ENCODE data around the gene LLGL1. TPM values are rescaled to one million over a fixed set of nuclear protein-coding genes. Genes with fewer than 3 reads are reported as not detected.
A peak's percentile ranks its signal among the peaks of the same experiment; 100 is the strongest.

Gene LLGL1
- total RNA-seq: 34.5 TPM

DNA sequence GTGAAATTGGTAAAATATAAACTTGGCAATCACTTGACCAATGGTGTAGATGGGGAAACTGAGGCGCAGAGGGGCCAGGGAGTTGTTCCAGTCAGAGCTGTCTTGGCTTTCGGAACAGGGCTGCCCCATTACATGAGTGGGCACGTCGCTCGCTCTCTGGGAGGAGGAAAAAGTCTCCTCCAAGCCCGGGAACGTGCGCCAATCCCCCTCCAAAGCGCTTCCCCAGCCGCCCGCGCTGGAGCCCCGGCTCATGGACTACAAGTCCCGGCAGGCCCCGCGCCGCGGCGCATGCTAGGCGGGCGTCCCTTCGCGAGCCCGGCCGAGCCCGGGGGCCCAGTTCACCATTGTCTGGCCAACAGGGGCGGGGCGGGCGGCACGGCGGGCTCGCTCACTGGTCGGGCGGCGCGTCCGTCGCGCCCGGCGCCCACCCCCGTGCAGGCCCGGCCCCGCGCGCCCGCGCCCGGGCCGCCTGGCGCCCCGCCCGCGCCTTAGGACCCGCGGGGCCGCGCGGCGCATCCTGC is at the start of gene LLGL1:
LLGL1 (plus strand) TSS at position 515 of the 521 bp plus-strand sequence. CDS start 48 bp downstream, outside the sequence.
- peak; percentile 85 to 96 (median 95) for DNase-seq (ENCODE audit: low read depth in 2 of 3, low spot score in 2 of 3)

DNA sequence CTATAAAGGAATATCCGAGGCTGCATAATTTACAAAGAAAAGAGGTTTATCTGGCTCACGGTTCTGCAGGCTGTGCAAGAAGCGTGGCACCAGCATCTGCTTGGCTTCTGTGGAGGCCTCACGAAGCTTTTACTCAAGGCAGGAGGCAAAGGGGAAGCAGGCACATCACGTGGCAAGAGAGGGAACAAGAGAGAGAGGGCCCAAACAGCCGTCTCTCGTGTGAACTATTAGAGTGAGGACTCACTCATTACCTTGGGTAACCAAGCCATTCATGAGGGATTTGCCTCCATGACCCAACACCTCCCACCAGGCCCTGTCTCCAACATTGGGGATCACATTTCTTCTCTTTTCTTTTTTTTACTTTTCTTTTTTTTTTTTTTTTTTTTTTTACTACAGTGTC is 49.3 kb upstream of the LLGL1 start:
- peak in 2 of 3 donors; percentile 31 to 57 for DNase-seq (ENCODE audit: low read depth in 2 of 3, low spot score in 2 of 3)

DNA sequence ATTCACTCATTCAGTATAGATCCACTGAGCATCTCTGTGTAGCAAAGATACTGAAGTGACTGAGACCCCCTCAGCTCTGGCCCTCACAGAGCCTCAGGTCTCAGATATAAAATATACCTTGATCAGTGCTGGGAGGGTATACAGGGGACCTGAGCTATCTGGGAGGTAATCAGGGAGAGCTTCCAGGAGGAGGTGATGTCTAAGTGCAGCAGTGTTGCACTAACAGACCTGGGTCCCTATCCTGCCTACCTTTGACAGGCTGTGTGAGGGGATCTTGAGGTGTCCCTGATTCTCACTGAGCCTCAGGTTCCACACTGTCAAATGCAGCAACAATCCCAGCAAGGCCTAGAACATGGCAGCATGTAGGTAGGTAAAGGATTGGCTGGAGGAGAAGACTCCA is 48.3 kb upstream of the LLGL1 start:
- no peak for DNase-seq (ENCODE audit: low read depth in 2 of 3, low spot score in 2 of 3)

DNA sequence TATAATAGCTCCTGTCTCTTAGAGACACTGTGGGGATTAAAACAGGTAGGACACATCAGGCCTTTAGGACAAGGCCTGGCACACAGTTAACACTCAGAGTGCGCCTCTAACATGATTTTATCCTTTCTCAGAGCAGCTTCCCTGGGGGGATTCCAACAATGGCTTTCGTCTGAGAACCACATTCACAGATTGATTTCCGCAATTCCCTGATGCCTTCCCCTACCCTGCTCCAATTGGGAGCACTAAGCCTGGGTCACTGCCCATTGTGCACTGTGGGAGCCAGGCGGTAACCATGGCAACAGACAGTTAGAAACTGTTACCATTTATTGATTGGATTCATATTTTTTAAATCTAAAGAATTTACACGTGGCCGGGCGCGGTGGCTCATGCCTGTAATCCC is 47.7 kb upstream of the LLGL1 start:
- no peak for DNase-seq (ENCODE audit: low read depth in 2 of 3, low spot score in 2 of 3)

DNA sequence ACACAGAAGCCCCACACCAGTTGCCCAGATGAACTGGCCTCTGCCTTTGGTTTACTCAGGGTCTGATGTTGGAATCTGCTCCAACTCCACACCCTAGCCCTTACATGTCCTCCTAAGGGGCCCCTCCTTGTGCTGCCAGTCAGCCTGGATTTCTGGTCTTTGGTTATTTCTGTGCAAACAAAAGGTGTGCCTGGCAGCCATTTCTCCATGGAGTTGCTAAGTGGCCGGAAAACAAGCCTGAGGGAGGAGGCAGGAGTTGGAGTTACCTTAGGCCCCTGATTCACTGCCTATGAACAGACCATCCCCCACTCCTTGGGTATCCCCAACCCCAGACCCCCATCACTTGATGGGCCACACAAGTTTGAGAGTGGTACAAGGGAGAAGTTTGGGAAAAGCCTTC is 46.2 kb upstream of the LLGL1 start:
- DNase-seq (ENCODE audit: low read depth in 2 of 3, low spot score in 2 of 3): no peak

DNA sequence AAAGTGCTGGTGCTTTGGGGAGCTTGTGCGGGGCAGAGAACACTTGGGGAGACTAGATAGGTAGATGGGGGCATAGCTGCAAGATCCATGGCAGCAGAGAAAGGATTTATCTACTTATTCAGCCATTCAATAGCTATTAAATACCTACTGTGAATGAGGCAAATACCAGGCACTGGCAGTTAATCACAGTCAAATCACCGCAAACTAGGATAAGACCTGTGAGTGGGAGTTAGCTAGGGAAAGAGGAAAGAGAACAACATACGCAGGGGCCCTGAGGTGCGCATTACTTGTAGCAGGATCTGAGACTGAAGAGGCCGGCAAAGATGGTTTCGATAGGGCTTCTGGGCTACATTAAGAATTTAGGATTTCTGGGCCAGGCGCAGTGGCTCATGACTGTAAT is 45.6 kb upstream of the LLGL1 start:
- no peak for DNase-seq (ENCODE audit: low read depth in 2 of 3, low spot score in 2 of 3)

DNA sequence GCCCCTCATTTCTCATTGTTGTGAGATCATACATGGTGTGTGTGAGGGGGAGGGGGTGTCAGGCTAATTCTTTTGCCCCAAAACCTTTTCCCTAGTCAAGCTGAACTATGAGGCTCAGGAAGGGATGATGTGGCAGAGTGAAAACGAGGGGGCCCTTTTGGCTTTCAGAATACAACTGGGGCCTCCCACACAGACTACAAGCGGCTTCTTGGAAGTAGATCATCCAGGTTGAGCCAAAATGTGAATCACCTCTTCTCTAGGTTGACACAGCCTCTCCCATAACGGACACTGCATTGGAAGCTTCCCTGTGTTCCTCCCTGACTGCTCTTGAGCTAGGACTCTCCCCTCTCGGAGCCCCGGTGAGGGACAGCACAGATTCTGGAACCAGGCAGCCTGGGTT is 44.1 kb upstream of the LLGL1 start:
- DNase-seq (ENCODE audit: low read depth in 2 of 3, low spot score in 2 of 3): no peak

DNA sequence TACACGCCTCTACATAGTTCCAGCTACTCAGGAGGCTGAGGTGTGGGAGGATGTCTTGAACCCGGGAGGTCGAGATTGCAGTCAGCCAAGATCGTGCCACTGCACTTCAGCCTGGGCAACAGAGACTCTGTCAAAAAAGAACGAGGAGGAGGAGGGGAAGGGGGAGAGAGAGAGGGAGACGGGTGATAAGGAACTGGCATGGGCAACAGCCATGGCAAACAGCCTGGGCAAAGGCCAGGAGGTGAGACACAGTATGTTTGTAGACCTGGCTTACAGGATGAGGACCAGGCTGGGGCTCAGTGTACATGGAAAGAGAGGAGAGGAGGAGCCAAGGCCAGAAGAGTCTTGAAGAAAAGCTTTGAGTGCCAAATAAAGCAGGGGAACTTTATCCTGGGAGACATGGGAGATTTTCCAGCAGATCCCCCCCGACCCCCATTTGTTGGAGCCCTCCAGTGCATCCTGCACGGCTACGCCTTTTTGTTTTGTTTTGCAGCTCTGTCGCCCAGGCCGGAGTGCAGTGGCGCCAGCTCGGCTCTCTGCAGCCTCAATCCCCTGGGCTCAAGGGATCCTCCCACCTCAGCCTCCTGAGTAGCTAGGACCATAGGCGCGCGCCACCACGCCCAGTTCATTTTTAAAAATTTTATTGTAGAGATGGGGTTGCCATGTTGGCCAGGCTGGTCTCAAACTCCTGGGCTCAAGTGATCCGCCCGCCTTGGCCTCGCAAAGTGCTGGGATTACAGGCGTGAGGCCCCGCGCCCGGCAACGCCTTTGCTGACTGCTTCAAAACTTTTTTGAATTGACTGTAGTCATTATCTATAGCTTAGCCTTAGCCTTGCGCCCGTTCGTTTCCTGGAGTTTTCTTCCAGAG is 43.1 kb upstream of the LLGL1 start:
- DNase-seq (ENCODE audit: low read depth in 2 of 3, low spot score in 2 of 3): no peak

DNA sequence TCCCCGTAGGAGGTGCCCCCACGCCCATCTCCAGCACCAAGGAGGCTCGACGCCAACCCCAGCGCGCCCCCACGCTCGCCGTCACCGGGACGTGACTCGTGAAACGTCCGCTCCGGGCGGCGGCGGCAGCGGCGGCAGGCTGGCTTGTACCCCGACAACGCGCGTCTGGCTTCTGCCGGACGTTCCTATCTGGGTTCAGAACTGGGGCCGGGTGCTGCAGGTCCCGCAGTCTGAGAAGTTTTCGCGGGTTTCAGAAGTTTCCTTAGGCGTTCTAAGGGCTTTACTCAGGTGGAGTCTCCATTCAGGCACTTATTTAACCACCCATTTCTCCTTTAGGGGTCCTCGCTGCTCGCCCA is 42.5 kb upstream of the LLGL1 start:
- peak in 1 of 3 donors; percentile 85 for DNase-seq (ENCODE audit: low read depth in 2 of 3, low spot score in 2 of 3)

DNA sequence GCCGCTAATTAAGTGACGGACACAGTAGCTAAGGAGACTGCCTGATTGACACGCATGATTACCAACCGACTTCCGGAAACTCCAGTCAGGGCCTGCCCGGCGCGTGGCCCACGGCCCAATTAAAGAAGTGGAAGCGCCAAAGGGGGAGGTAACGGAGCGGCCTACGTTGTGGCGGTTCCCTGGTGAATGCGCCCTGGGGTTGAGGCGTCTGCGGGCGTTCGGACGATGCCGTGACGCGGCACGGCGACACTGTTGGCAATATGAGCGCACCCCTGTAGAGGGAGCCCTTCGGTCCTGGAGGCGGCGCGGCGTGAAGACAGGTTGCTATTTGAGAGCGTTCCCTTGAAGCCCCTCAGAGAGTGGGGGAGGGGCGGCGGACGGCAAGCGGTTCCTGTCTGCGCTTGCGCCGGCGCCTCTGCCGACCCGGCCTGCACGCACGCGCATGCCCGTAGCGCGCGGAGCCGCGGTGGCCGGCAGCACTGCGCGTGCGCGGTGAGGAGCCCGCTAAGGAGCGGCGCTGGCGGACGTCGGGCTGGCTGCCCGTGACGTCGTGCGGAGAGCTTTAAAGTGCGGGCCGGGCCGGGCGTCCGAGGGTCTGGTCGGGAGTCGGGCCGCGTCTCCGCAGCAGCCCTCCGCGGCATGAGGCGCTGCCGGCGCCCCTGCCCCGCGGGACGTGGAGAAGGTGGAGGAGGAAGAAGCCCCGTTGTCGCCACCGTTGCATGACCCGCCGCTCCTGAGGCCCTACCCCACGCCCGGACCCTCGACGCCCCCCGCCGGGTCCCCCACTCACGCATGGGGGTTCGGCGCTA is 41.9 kb upstream of the LLGL1 start, which contains the start of gene ALKBH5:
ALKBH5 (plus strand) TSS at position 495 of the 809 bp plus-strand sequence. CDS start 416 bp downstream, outside the sequence.
- peak; percentile 98 to 100 (median 99) for DNase-seq (ENCODE audit: low read depth in 2 of 3, low spot score in 2 of 3)

DNA sequence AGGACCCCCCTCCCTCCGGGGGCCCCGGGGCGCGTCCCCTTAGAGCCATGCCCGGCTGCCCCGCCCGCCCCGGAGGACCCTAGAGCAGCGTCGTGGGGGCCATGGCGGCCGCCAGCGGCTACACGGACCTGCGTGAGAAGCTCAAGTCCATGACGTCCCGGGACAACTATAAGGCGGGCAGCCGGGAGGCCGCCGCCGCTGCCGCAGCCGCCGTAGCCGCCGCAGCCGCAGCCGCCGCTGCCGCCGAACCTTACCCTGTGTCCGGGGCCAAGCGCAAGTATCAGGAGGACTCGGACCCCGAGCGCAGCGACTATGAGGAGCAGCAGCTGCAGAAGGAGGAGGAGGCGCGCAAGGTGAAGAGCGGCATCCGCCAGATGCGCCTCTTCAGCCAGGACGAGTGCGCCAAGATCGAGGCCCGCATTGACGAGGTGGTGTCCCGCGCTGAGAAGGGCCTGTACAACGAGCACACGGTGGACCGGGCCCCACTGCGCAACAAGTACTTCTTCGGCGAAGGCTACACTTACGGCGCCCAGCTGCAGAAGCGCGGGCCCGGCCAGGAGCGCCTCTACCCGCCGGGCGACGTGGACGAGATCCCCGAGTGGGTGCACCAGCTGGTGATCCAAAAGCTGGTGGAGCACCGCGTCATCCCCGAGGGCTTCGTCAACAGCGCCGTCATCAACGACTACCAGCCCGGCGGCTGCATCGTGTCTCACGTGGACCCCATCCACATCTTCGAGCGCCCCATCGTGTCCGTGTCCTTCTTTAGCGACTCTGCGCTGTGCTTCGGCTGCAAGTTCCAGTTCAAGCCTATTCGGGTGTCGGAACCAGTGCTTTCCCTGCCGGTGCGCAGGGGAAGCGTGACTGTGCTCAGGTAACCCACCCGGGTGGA is 41.0 kb upstream of the LLGL1 start:
- DNase-seq (ENCODE audit: low read depth in 2 of 3, low spot score in 2 of 3): peak; percentile 57 to 72 (median 70)

DNA sequence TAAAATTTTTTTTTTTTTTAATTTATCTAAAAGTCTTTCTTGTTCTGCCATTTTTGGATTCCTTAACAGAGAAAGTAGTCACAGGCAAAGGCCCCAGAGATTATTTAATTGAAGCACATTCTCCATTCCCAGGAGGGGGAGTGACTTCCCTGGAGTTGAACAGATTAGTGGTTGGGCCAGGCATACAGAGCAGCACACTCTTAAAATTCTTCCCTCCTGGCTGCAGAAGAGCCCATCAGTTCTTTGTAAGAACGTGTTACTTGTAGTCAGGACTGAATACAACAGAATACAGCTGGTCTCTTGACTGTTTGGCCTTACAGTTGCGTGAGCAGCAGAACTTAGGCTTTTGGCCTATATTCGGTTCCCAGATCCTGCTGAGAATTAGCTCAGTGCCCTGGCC is 40.0 kb upstream of the LLGL1 start:
- no peak for DNase-seq (ENCODE audit: low read depth in 2 of 3, low spot score in 2 of 3)

DNA sequence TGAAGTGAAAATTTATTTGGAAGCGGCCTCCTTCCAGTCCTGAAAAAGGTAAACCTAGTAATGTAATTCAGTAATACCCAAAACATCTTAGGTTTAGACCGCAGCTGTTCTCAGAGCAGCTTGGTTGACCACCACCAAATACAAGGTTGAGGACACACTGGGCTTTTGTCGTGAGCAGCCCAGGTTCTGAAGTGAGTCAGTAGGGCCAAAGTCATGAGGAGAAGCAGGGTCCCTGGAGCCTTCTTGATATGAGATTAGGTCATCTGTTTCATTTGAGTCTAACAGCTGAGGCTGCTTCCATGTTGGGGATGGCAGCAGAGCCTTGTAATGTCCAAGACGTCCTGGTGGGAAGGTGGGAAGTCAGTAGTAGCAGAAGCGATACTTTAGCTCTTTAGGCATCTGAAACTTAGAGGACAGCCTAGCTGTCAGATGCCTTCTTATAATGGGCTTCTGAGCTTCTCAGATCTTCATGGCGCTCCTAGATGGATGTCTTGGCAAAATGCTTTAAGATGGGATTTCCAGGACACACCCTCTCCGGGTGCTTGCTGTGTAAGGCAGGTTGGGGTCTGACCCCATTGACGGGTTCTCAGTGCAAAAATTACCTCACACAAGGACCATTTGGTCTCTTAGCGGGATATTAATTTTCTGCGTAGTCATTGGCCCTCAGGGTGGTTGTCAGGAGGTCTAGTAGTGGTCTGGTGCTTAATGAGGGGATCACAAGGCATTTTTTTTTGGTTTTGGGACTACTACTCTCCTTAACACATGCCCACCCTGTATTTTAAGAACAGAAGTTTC is 39.4 kb upstream of the LLGL1 start:
- no peak for DNase-seq (ENCODE audit: low read depth in 2 of 3, low spot score in 2 of 3)

DNA sequence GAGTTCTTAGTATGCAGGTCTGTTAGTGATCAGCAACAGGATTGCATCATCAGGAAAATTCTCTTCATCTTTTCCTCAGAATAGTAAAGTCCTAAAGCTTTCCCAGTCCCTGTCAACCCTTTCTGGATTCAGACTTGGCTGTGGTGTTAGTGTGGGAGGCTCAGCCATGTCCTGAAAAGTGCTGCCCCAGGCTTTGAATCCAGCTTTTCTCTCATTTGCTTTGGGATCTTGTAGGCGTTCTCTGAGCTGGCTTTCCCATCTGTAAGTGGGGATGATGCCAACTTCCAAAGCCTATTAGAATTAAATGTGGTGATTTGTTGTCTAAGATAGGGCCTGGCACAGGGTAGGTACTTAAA is 38.8 kb upstream of the LLGL1 start:
- DNase-seq (ENCODE audit: low read depth in 2 of 3, low spot score in 2 of 3): no peak

DNA sequence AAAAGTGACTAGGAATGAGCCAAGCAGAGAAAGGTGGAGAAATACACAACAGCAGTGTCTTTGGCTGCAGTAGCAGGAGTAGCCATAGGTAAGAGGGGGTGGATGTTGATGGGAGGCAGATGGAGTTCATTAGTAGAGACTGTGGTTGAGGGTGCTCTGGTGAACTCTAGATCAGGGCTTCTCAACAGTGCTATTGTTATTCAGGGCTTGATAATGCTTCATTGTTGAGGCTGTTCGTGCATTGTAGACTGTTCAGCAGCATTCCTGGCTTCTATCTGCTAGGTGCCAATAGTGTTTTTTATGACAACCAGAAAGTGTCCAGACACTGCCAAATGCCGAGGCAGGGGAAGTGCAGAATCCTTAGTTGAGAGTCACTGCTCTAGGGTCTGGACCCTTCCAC is 38.2 kb upstream of the LLGL1 start:
- DNase-seq (ENCODE audit: low read depth in 2 of 3, low spot score in 2 of 3): no peak

DNA sequence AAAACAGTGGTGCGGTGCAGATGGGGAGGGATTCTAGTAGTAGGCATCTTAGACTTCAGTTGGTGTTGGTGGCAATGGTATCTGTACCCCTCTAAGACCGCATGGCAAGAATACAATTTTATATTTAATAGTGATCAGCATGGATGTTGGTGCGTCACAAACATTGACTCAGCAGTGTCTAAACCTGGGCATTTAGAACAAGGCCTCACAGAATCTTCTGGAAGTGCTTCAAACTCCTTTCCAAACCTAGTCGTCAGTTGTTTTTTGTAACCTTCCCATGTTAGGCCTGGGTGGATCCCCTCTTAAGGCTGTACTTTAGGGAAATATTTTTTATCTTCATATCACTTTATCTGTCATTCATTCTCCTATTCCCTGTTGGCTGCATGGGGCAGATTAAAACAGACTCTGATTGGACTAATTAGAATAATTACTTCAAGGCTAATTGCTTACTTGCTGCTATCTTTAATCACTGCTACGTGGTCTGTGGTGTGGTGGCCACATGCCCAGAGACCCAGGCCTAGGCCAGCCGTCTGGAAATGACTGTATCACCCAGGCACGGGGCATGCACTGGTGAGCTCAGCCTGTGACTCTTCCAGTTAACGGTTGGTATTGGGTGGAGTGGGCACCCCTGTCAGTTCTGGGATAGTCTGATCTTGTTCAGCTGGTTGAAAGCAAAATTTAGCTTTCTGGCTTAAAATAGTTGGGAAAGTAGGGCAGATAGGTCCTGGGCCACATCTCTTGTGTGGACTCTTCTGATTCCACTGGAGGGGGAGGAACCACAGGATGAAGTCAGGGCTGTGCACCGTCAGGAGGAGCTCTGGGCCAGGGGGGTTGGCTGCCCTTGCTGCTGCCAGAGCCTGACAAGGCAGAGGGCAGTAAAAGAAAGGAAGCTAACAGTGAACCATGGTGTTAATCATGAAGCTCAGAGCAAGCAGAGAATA is 37.3 kb upstream of the LLGL1 start:
- DNase-seq (ENCODE audit: low read depth in 2 of 3, low spot score in 2 of 3): no peak

DNA sequence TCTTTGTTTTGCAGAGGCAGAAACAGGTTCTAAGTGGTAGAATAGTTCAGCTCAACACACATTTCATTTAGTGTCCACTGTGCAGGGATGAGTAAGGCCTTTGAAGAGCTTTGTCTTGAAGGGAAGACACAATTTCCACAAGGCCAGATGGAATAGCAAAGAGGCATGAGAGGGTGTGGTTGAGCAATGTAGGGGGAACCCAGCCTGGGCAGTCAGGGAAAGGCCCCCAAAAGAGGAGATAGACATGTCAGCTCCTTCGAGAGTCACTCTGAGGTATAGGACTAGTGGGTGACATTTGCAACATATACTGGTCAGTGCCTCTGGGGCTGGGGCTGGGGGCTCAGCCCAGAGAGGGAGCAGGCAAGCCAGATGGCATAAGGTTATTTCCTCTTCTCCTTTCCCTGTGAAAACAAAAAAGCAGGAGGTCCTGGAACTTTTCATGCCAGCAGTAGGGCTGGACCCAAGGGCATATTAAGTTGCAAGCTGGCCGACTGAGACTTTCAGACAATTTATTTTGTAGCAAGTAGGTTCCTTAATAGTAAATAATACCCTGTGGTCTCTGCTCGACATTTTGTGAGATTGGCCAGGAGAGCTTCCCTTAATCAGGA is 34.7 kb upstream of the LLGL1 start:
- no peak for DNase-seq (ENCODE audit: low read depth in 2 of 3, low spot score in 2 of 3)

DNA sequence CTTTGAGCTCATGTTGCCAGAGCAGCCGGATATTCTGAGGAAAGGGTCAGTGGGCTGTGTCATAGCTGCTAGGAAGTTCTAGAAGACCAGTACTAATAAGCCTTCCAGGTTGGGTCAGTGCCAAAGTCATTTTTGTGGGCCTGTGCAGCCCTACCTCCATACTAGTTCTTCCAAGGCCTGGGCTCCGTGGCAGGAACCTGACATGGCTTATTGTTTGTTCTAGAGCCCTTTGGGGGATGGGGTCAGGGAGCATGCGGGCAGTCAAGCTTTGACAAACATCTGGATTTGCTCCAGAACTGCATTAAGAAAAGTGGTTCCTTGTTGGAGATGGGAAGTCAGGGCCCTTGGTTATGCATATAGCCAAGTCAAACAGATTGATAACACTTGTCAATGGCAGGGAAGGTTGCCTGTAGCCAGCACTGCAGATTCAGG is 34.2 kb upstream of the LLGL1 start:
- no peak for DNase-seq (ENCODE audit: low read depth in 2 of 3, low spot score in 2 of 3)

Measured in hematopoietic multipotent progenitor cell (in vitro differentiated cells).